Measurements from ENCODE around the gene ARHGEF35. TPM values are rescaled to one million over a fixed set of nuclear protein-coding genes. Genes with fewer than 3 reads are reported as not detected.

ARHGEF35 gene
- total RNA-seq (2022; extraction: Qiagen RNA extraction; ENCODE audit: low read depth), result 0.15 to 0.51 TPM (median 0.33 TPM) in 5 replicates

GRCh38 chr7:144195212-144195872 is at the start of gene ARHGEF35:
Gene ARHGEF35, minus strand, starts transcription at chr7:144195833. Its CDS starts 7,450 bp downstream, at chr7:144188383.

GRCh38 chr7:144239365-144239764 is 43.7 kb upstream of the ARHGEF35 start, which contains the start of gene OR2A42:
Gene OR2A42, minus strand, starts transcription at chr7:144239605. Its CDS starts 6,762 bp downstream, at chr7:144232843.

DNA sequence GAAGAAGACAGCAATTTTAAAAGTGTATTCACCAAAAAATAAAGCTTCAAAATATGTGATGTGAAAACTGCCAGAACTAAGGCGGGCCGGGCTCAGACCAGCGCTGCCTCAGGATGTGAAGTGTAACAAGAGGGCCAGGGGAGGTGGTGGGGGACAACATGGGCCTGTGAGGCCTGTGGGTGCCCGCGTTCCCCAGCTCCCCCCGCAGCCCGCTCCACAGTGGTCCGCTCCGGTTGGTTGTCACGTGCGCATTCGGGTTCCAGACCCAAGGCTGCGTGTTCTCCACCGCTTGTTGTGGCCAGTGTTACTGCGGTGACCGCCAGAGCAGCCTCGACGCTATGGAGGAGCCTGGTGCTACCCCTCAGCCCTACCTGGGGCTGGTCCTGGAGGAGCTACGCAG is 12.5 kb downstream of the ARHGEF35 start, which contains the start of gene CTAGE4:
TSS of gene CTAGE4 (plus strand) at position 301 of the 400 bp plus-strand sequence. CDS start at position 339, 38 bp downstream.

Other genes starting within 250 kb of the ARHGEF35 start
- gene OR2F1, start 241.0 kb downstream of the ARHGEF35 start, total RNA-seq (2022; extraction: Qiagen RNA extraction; ENCODE audit: low read depth), result not detected in 5 replicates
- not detected in 5 replicates for gene OR6B1, start 195.5 kb downstream of the ARHGEF35 start, total RNA-seq (2022; extraction: Qiagen RNA extraction; ENCODE audit: low read depth)
- not detected in 5 replicates for gene OR2A5, start 146.9 kb downstream of the ARHGEF35 start, total RNA-seq (2022; extraction: Qiagen RNA extraction; ENCODE audit: low read depth)
- not detected in 5 replicates for gene OR2A25, start 126.0 kb downstream of the ARHGEF35 start, total RNA-seq (2022; extraction: Qiagen RNA extraction; ENCODE audit: low read depth)
- gene OR2A12, start 109.6 kb downstream of the ARHGEF35 start, total RNA-seq (2022; extraction: Qiagen RNA extraction; ENCODE audit: low read depth), result not detected in 5 replicates
- not detected in 5 replicates for gene OR2A2, start 86.2 kb downstream of the ARHGEF35 start, total RNA-seq (2022; extraction: Qiagen RNA extraction; ENCODE audit: low read depth)
- not detected in 5 replicates for gene OR2A14, start 72.7 kb downstream of the ARHGEF35 start, total RNA-seq (2022; extraction: Qiagen RNA extraction; ENCODE audit: low read depth)
- not detected in 5 replicates for gene CTAGE4, start 12.4 kb downstream of the ARHGEF35 start, total RNA-seq (2022; extraction: Qiagen RNA extraction; ENCODE audit: low read depth)
- not detected in 5 replicates for gene OR2A42, start 43.8 kb upstream of the ARHGEF35 start, total RNA-seq (2022; extraction: Qiagen RNA extraction; ENCODE audit: low read depth)
- not detected in 5 replicates for gene OR2A7, start 69.0 kb upstream of the ARHGEF35 start, total RNA-seq (2022; extraction: Qiagen RNA extraction; ENCODE audit: low read depth)
- gene CTAGE8, start 73.5 kb upstream of the ARHGEF35 start, total RNA-seq (2022; extraction: Qiagen RNA extraction; ENCODE audit: low read depth), result not detected in 5 replicates
- gene OR2A1, start 116.6 kb upstream of the ARHGEF35 start, total RNA-seq (2022; extraction: Qiagen RNA extraction; ENCODE audit: low read depth), result not detected in 5 replicates
- gene ARHGEF5, start 159.6 kb upstream of the ARHGEF35 start, total RNA-seq (2022; extraction: Qiagen RNA extraction; ENCODE audit: low read depth), result 1.6 to 2.7 TPM (median 2.5 TPM) in 5 replicates
- gene NOBOX, start 207.9 kb upstream of the ARHGEF35 start, total RNA-seq (2022; extraction: Qiagen RNA extraction; ENCODE audit: low read depth), result not detected in 5 replicates